ENCODE measurements around the gene FXYD1. TPM values are rescaled to one million over a fixed set of nuclear protein-coding genes. Genes with fewer than 3 reads are reported as not detected.
A peak's percentile ranks its signal among the peaks of the same experiment; 100 is the strongest.

FXYD1 gene
- polyA plus RNA-seq, 3 donors, result 3.5 to 126 (median 45.3) TPM

DNA sequence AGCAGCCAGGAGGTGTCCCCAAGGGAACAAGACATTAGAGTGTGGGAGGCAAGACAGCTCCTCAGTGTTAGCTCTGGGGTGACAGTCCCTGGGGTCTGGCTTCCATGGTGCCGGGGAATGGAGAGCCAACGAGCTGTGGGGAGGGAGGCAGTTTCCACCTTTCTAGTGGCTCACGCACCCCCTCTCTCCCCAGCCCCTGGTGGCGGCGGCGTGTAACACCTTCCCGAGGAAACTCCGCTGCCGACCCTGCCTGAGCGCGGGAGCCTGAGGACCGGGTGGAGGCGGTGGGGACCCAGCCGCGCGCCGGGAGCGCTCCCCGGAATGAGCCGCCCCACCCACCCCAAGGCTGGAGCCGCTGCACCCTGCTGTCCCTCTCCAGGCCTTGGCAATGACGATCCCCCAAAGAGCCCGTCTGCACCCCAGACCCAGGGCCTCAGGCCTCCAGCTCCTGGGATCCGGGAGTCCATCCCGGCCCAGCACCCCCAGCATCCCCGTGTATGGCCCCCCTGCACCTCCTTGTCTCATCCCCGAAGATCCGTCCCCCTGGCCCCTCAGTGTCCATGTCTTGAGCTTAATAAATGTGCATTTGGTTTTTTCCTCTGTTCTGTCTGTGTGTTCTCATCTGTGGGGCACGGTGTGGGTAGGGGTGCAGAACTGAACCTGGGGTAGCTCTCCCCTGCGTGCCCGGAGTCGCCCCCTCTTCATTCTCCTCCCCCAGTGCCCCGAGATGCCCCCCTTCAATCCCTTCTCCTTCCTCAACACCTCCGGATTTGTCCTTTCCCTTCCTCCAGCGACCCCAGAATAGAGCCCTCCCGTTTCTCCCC lies 15.3 kb downstream of the FXYD1 start:
- 0 to 2% (median 1%) methylated on average over 28 to 36 of the region's 36 CpGs for WGBS, 3 donors
- no peak overlapping the region for H3K27ac ChIP-seq (ENCODE audit: low read depth, low read length)

DNA sequence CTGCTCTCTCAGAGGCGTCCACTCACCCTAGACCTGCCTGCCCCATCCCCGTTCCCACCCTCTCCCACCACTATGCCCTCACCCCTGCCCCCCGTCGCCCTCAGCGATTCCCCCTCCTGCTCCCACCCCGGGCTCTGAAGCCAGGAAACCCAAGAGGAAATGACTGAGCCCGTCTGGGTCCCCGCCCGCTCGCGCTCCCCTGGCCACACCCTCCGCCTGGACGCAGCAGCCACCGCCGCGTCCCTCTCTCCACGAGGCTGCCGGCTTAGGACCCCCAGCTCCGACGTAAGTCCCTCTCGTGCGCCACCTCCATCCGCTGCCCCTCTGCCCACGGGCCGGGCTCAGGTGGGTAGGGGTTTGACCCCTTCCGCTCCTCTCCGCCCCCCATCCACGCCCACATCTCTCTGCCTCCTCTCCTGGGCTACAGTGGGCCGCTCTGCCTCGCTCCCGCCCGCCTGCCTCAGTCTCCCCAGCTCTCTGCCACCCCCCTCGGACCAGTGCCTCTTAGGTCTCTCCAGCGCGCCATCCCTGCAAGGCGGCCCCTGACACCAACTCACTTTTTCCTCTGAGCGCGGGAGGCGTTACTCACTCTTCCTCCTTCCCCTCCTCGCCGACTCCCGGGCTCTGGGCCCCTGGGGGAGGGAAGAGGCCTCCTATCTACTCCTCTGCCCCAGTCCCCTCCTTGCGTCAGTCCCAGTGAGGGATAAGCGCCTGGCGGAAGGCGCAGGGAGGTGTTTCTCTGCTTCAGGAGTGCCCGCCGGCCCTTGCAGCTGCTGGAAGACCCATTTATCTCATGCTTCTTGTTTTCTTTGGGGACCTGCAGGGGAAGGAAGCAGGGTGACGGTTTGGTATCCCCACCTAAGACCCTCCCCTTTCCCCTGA lies 16.1 kb downstream of the FXYD1 start, which contains the start of gene FXYD5:
FXYD5 (plus strand) TSS at position 211 of the 882 bp plus-strand sequence. CDS start 816 bp downstream, outside the sequence.
- WGBS, 3 donors, result 1% methylated on average over 44 to 49 of the region's 49 CpGs
- peak within 1 kb of the TSS; percentile 12 for H3K27ac ChIP-seq (ENCODE audit: low read depth, low read length)

DNA sequence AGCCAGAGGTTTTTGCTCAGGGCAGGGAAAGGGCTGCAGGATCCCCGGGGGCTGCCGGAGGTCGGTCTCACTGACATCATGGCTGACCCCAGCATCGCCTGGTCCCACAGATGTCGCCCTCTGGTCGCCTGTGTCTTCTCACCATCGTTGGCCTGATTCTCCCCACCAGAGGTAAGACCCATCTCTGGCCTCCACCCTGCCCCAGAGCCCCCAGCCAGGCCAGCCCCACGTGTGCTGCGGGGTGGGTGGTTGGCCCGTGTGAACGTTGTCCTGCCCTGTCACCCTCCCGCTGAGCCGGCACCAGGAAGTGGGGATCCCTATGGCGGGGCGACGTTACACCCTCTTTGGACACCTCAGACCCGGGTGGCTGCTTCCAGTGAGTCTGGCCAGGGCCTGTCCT lies 16.8 kb downstream of the FXYD1 start:
- H3K27ac ChIP-seq (ENCODE audit: low read depth, low read length), result no peak overlapping the region
- 9 to 27% (median 9%) methylated on average over 17 of the region's 17 CpGs for WGBS, 3 donors

DNA sequence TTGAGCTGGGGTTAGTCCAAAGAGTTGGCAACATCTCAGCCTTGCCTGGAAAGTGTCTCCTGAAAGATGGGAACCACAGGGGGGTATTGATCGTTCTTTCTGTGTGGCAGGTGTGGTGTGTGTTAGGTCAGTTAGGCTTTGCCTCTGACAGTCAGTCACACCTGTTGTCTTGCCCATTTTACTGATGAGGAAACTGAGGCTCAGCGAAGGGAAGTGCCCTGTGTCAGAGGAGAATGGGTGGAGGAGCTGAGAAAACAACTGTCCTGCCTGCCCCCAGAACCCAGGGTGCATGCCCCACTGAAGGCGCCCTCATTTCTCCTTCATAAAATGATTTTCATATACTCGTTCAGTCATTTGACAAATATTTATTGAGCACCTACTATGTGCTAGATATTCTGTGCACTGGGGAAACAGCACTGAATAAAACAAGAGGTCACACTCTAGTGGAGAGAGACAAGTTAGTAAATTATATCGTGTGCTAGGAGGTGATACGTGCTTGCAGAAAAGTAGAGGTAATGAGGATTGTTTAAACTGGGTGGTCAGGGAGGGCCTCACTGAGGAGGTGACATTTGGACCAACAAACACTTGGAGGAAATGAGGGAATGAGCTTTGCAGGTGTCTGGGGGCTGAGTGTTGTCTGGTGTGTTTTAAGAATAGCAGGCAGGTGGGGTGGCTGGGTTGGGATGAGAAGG lies 17.5 kb downstream of the FXYD1 start:
- H3K27ac ChIP-seq (ENCODE audit: low read depth, low read length), result no peak overlapping the region
- WGBS, 3 donors, result 76 to 90% (median 87%) methylated on average over 6 of the region's 6 CpGs

DNA sequence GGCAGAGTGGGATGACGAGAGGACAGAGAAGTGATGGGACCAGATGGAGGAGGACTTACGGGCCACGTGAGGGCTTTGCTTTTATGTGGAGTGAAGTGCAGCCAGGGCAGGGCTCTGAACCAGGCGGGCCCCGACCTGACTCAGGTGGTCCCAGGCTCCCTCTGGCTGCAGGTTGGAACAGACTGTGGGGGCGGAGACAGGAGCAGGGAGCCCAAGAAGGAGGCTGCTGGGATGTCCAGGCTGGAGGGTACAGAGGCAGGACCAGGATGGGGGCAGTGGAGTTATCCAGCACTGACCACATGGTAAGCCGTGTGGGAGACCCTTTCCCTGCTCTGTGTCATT lies 18.0 kb downstream of the FXYD1 start:
- 67 to 93% (median 93%) methylated on average over 7 of the region's 7 CpGs for WGBS, 3 donors
- H3K27ac ChIP-seq (ENCODE audit: low read depth, low read length), result no peak overlapping the region

DNA sequence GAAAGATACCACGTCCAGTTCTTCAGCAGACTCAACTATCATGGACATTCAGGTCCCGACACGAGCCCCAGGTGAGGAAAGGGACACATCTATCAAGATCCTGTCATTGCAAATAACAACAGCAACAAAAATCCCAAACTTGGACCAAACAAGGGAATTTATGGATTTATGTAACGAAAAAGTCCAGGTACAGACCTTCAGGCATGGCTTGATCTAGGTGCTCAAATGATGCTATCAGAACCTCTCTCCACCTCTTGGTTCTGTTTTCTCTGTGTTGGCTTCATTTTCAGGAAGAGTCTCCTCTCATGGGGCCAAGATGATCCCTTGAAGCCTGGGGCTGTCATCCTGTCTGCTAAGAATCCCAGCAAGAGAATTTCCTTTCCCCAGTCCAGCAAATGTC lies 18.8 kb downstream of the FXYD1 start:
- H3K27ac ChIP-seq (ENCODE audit: low read depth, low read length), result no peak overlapping the region
- 88 to 99% (median 99%) methylated on average over 4 of the region's 4 CpGs for WGBS, 3 donors

GRCh38 chr19:35159606-35160005 lies 21.0 kb downstream of the FXYD1 start:
- WGBS, 3 donors, result 73 to 94% (median 89%) methylated on average over 8 of the region's 8 CpGs
- no peak overlapping the region for H3K27ac ChIP-seq (ENCODE audit: low read depth, low read length)

DNA sequence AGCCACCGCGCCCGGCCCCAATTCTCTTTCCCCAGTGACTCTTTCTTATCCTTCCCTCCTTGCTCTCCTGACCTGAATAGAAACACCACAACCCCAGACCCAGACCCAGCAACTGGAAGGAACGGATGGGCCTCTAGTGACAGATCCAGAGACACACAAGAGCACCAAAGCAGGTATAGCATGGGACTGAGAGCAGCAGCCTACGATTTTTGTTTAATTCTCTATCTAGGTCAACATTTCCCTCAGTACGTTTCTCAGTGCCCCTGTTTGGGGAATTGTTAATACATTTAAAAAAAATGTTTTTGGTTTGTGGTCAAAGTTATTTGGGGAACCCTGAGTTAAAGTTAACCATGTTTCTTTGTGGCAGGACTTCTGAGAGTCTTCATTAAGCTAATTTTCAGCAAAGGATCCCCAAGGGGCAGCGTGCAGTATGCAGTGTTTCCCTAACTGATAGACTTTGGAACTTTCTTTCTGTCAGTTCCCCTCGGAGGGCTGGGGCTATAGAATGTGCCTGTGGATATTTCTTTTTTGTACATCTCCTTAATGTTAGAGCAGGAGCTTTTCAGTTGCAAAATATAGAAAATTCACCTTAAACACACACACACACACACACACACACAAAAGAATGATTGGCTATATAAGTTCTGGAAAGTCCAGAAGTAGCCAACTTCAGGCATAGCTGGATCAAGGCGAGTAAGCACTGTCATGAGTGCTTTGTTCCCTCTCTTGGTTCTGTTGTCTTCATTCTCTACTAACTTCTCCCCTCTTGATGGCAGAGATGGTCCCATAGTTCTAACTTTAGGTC lies 22.2 kb downstream of the FXYD1 start:
- 84 to 96% (median 94%) methylated on average over 9 of the region's 9 CpGs for WGBS, 3 donors
- no peak overlapping the region for H3K27ac ChIP-seq (ENCODE audit: low read depth, low read length)

GRCh38 chr19:35161434-35161743 lies 22.8 kb downstream of the FXYD1 start:
- H3K27ac ChIP-seq (ENCODE audit: low read depth, low read length), result no peak overlapping the region
- WGBS, 3 donors, result 92 to 99% (median 92%) methylated on average over 2 of the region's 2 CpGs

DNA sequence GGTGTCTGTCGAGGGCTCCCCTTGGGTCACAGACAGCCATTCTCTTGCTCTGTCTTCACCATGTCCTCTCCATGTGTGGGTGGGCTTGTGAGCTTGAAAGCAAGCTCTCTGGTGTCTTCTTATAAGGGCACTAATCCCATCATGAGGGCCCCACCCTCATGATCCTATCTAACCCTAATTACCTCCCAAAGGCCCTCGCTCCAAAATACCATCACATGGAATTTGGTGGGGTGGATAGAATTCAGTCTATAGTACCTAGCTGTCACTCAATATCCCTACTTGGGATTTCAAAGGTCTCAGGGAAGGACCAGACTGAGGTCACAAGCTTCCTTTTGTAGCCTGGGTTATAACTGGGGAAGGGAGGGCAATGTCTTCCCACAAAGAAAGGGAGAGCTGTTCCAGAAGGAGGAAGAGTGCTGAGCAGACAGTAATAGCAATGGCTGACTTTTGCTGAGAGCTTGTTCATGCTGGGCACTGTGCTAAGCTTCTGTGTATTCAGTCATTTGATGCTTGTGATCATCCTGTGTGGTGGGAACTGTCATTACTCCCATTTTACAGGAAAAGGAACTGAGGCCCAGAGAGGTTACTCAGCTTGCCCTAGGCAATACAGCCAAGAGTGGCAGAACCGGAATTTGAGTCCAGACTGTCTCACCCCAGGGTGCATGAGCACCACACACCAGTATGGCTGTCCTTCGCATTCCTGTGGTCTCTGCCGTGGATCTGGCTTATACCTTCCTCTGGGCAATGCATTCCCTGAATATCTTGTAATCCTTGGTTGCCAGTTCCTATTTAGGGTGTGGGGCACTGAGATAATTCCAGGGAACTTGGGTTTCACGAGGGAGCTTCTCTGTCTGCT lies 24.1 kb downstream of the FXYD1 start:
- 85 to 96% (median 85%) methylated on average over 6 of the region's 6 CpGs for WGBS, 3 donors
- H3K27ac ChIP-seq (ENCODE audit: low read depth, low read length), result no peak overlapping the region

DNA sequence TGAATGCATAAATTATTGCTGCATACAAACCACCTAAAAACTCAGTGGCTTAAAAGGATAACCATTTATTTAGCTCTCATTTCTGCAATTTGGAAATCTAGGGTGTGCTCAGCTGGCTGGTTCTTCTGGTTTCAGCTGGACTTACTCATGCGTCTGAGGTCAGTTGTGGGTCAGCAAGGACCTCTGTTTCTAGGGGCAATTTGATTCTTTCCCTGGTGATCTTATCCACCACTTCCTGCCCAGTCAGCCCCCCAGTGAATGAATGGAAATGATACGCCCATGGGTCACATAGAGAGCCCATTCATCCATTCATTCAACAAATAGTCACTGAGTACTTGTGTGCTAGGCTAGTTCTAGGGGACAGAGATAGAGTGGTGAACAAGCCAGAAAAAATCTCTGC lies 25.8 kb downstream of the FXYD1 start:
- no peak overlapping the region for H3K27ac ChIP-seq (ENCODE audit: low read depth, low read length)
- WGBS, 3 donors, result 51 to 99% (median 88%) methylated on average over 2 of the region's 2 CpGs

GRCh38 chr19:35165200-35166058 lies 26.8 kb downstream of the FXYD1 start:
- no peak overlapping the region for H3K27ac ChIP-seq (ENCODE audit: low read depth, low read length)
- 67 to 75% (median 67%) methylated on average over 5 of the region's 5 CpGs for WGBS, 3 donors

DNA sequence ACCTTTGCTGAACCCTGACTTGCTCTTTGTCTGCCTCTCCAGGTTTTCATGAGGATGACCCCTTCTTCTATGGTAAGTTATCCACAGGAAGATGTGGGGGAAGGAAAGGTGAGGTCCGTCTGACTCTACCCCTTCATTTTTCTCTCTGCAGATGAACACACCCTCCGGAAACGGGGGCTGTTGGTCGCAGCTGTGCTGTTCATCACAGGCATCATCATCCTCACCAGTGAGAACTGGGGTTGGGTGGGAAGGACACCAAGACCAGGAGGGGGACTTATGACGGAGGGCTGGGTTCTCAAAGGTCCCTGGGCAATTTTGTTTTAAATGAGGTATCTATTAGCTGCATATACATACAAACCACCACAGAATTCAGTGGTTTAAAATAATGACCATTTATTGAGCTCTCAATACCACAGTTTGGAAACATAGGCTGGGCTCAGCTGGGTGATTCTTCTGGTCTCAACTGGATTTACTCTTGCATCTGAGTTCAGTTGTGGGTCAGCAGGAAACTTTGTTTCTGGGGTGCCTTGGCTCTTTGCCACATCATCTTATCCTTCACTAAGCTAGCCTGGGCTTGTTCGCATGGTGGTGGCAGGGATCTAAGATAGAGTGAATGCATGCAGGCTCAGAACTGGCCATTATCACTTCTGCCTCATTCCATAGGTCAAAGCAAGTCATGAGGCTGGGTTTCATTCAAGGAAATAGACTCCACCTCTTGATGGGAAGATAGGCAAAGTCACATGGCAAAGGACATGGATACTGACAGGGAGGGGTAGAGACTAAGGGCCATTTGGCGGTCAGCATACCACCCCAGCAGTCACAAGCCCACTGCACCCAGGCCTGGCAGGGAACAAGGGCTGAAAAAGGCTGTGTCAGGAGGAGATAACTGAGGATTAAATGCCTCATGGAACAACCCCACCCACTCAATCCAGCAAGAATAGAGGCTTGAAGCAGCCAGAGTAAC lies 27.8 kb downstream of the FXYD1 start:
- WGBS, 3 donors, result 92 to 99% (median 94%) methylated on average over 7 of the region's 7 CpGs
- H3K27ac ChIP-seq (ENCODE audit: low read depth, low read length), result no peak overlapping the region

- no peak overlapping the region for H3K27ac ChIP-seq (ENCODE audit: low read depth, low read length)
- 67 to 74% (median 73%) methylated on average over 5 of the region's 5 CpGs for WGBS, 3 donors
These were observed 28.9 kb downstream of the FXYD1 start for GRCh38 chr19:35167251-35168119.

- H3K27ac ChIP-seq (ENCODE audit: low read depth, low read length), result no peak overlapping the region
- WGBS, 3 donors, result 77 to 88% (median 88%) methylated on average over 3 of the region's 3 CpGs
These were observed 29.6 kb downstream of the FXYD1 start for GRCh38 chr19:35168196-35168595.
